Thoracic aorta endothelial cell (primary cell): Measurements from ENCODE around the gene VCL. TPM values are rescaled to one million over a fixed set of nuclear protein-coding genes. Genes with fewer than 3 reads are reported as not detected.

Experiments
- total RNA-seq: library from RNA; depleted of rRNA; stranded (reverse); fragments of >200 nt; gene quantifications from 2 replicates; pipeline ENCODE4 v1.2.3, GENCODE V29; 2012

VCL gene
- 237 and 261 TPM in 2 replicates for total RNA-seq

DNA sequence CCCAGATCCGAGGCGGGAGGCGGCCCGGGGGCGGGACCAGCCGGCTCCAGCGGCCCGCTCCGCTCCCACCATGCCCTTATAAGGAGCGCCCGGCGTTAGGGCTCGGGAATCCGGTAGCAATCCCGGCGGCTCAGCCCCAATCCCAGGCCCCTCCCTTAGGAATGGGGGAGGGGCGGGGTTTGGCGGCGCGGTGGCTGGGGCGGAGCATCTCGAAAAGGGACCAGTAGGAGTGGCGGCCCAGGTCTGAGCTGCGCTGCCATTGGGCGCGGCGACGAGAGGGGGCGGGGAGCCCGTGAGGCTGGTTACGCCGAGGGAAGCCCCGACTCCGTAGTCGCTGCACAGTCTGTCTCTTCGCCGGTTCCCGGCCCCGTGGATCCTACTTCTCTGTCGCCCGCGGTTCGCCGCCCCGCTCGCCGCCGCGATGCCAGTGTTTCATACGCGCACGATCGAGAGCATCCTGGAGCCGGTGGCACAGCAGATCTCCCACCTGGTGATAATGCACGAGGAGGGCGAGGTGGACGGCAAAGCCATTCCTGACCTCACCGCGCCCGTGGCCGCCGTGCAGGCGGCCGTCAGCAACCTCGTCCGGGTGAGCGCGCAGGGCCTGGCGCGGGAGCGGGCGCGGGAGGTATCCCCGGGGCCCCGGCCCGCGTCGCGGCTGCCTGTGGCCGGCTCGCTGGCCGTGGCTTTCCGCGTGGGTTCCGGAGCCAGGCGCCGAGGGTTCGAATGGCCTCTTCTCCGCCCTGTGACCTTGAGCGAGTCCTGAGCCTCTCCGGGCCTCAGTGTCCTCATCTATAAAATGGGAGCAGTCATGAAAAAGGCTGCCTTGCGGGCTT is at the start of gene VCL:
TSS of gene VCL (plus strand) at position 330 of the 836 bp plus-strand sequence. CDS start at position 422, 92 bp downstream.

DNA sequence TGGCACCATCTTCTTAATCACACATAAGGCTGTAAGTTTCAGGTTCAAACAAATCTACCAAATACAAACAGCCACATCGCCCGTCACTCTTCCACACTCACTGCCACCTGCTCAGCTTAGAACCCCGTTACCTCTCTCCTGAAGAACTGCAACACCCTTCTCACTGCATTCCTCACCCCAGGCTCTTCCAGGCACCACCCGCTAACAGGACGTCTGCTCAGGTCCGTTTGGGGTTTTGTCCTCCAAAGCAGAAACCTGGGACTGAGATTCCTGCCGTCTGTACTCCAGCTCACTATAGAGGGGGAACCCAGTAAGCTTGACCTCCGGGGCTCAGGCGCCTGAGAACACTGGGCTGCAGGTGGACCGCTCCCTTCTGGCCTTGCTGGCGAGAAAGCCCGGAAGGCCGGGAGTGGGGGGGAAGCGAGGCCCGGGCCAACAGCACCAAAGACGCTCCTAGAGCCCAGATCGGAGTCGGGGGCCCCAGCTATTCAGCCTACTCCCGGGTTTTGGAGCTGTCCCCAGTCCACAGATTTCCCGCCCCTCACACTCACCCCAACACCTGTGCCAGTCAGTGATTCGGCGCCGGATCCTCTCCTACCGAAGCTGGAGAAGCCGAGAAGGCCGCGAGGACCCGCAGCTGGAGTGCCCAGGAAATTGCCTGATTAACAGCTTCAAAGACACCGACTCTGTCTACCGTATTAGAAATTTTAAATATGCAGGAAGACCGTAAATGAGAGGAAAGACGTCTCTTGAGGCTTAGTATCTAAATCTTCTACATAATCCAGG is 152.5 kb downstream of the VCL start, which contains the start of gene AP3M1:
TSS of gene AP3M1 (minus strand) at position 625 of the 786 bp plus-strand sequence. CDS start 12,449 bp downstream, outside the sequence.

DNA sequence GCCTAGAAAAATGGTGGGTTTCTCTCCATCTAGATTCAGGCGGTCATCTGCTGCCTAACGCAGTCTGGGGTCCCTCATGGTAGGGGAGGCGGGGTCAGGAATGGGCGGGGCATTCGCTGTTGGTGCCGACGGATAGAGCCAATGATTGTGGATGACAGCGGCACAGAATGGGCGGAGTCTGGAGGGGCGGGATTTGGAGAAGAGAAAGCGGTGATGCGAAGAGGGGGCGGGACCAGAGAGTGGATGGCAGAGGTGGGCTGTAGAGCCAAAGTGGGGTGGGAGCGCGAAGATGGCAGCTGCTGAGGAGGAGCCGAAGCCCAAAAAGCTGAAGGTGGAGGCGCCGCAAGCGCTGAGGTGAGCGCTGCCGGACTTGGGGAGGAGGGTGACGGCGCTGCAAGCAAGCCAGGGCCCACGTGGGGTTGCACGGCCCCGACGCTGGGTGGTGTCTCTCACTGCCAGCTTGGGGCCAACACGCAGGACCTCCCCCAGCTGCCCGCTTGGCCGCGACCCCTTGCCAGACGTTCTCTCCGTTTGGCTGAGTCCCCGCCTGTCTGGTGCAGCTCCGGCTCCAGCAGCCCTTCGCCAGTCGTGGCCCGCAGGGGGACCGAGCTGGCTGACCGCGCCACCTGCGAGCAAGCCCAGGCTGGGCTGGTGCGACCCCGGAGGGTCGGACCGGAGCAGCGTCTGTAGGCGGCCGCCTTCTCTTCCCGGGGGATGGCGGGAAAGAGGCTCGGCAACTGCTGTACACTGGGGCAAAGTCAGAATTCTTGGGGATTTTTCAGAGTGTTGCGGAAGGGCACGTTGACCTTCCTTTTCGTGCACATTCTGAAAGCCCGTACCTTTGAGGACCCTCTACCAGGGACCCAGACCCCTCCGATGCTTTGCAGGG is 153.3 kb downstream of the VCL start, which contains the start of gene ADK:
TSS of gene ADK (plus strand) at position 232 of the 889 bp plus-strand sequence. CDS start at position 290, 58 bp downstream.

Other genes with a start within 250 kb of the VCL start
- gene CHCHD1, start 216.1 kb upstream of the VCL start, total RNA-seq: 25.3 and 25.8 TPM in 2 replicates
- 60.9 and 68.8 TPM in 2 replicates for gene ZSWIM8, start 212.5 kb upstream of the VCL start, total RNA-seq
- gene NDST2, start 186.5 kb upstream of the VCL start, total RNA-seq: 21.5 and 24.4 TPM in 2 replicates
- gene CAMK2G, start 123.6 kb upstream of the VCL start, total RNA-seq: 31.8 and 33.1 TPM in 2 replicates
- gene PLAU, start 87.0 kb upstream of the VCL start, total RNA-seq: 18.1 and 26.0 TPM in 2 replicates
- 80.6 and 95.1 TPM in 2 replicates for gene AP3M1, start 152.7 kb downstream of the VCL start, total RNA-seq
- 89.0 and 101 TPM in 2 replicates for gene ADK, start 153.1 kb downstream of the VCL start, total RNA-seq